ENCODE measurements around the gene PRKAG2.
A peak's percentile ranks its signal among the peaks of the same experiment; 100 is the strongest.

Gene PRKAG2

GRCh38 chr7:151702961-151703360 is 174.0 kb downstream of the PRKAG2 start:
- DNase-seq (ENCODE audit: low read depth), result no peak
- TF ChIP-seq MAX (IDR thresholded peaks at IDR 0.05; ENCODE audit: low read depth, low read length) (no peak), CTCF (IDR thresholded peaks at IDR 0.05; ENCODE audit: low read depth, low read length) (no peak), MYC (IDR thresholded peaks at IDR 0.05; ENCODE audit: low read depth, low read length) (no peak), POLR2A (IDR thresholded peaks at IDR 0.05; ENCODE audit: extremely low read depth, insufficient read length) (no peak)
- H3K4me3 ChIP-seq (ENCODE audit: low read depth, low read length), result no peak overlapping the region

- H3K4me3 ChIP-seq (ENCODE audit: low read depth, low read length), result no peak overlapping the region
- TF ChIP-seq CTCF (IDR thresholded peaks at IDR 0.05; ENCODE audit: low read depth, low read length) (no peak), MYC (IDR thresholded peaks at IDR 0.05; ENCODE audit: low read depth, low read length) (no peak), POLR2A (IDR thresholded peaks at IDR 0.05; ENCODE audit: extremely low read depth, insufficient read length) (no peak), MAX (IDR thresholded peaks at IDR 0.05; ENCODE audit: low read depth, low read length) (no peak)
- DNase-seq (ENCODE audit: low read depth), result peak; percentile 58
These were observed 176.2 kb downstream of the PRKAG2 start for GRCh38 chr7:151700586-151701165.

- no peak for TF ChIP-seq CTCF (IDR thresholded peaks at IDR 0.05; ENCODE audit: low read depth, low read length)
- TF ChIP-seq MAX (IDR thresholded peaks at IDR 0.05; ENCODE audit: low read depth, low read length), result no peak
- DNase-seq (ENCODE audit: low read depth), result peak; percentile 86
These were observed 177.0 kb downstream of the PRKAG2 start for GRCh38 chr7:151699928-151700319.

GRCh38 chr7:151699147-151699927 is 177.6 kb downstream of the PRKAG2 start:
- DNase-seq (ENCODE audit: low read depth), result peak; percentile 98
- H3K4me3 ChIP-seq (ENCODE audit: low read depth, low read length), result no peak overlapping the region
- no peak for TF ChIP-seq POLR2A (IDR thresholded peaks at IDR 0.05; ENCODE audit: extremely low read depth, insufficient read length)
- TF ChIP-seq MAX (IDR thresholded peaks at IDR 0.05; ENCODE audit: low read depth, low read length), result 0 out of 2 replicates have a peak, but pooled peaks have one; percentile 19

More at GRCh38 chr7:151699928-151700319, 177.0 kb downstream of the PRKAG2 start:
- no peak overlapping the region for H3K4me3 ChIP-seq (ENCODE audit: low read depth, low read length)

- TF ChIP-seq MAX (IDR thresholded peaks at IDR 0.05; ENCODE audit: low read depth, low read length) (no peak), MYC (IDR thresholded peaks at IDR 0.05; ENCODE audit: low read depth, low read length) (no peak), CTCF (IDR thresholded peaks at IDR 0.05; ENCODE audit: low read depth, low read length) (no peak), POLR2A (IDR thresholded peaks at IDR 0.05; ENCODE audit: extremely low read depth, insufficient read length) (no peak)
- no peak overlapping the region for H3K4me3 ChIP-seq (ENCODE audit: low read depth, low read length)
These were observed 179.0 kb downstream of the PRKAG2 start for GRCh38 chr7:151697942-151698341.

GRCh38 chr7:151697515-151697895 is 179.4 kb downstream of the PRKAG2 start:
- no peak overlapping the region for H3K4me3 ChIP-seq (ENCODE audit: low read depth, low read length)
- TF ChIP-seq POLR2A (IDR thresholded peaks at IDR 0.05; ENCODE audit: extremely low read depth, insufficient read length) (no peak), CTCF (IDR thresholded peaks at IDR 0.05; ENCODE audit: low read depth, low read length) (no peak), MAX (IDR thresholded peaks at IDR 0.05; ENCODE audit: low read depth, low read length) (no peak), MYC (IDR thresholded peaks at IDR 0.05; ENCODE audit: low read depth, low read length) (no peak)
- DNase-seq (ENCODE audit: low read depth), result no peak

More at GRCh38 chr7:151697942-151698341, 179.0 kb downstream of the PRKAG2 start:
- DNase-seq (ENCODE audit: low read depth), result peak; percentile 41

All from NB4 (cell line).